ENCODE results near the gene PACC1. TPM values are rescaled to one million over a fixed set of nuclear protein-coding genes. Genes with fewer than 3 reads are reported as not detected.

Gene PACC1
- total and polyA plus RNA-seq, 10 of the 15 experiments (the other 5 are each of a cell fraction or from before 2014, with no cell fraction given) = 16.1 to 29.7 (median 19.3) TPM

DNA sequence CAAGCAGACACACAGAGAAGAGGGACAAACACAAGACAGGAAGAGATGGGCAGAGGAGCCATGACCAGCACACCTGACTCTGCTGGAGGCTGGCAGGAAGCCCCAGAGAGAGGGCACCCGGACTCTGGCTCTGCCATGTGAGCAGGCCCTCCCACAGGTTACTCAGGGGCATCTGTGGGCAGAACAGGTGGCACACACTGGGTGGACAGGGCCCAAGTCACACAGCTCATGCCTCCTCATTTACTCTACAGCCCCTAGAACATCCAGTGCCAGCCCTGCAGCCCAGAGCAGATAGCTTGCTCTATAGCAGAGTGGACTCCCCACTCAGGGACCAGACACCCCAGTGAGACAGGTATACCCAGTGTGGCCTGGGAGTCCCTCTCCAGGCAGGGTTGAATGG, 28.7 kb downstream of the PACC1 start:
- 88% methylated on average over 1 of the region's 1 CpG for WGBS (ENCODE audit: insufficient coverage, insufficient replicate concordance, low lambda C conversion rate, missing lambda C conversion rate)
- Histone ChIP-seq H3K9ac (ENCODE audit: control insufficient read depth, insufficient read depth, low read length) (no peak overlapping the region), H3K9me3 (replicated peaks; ENCODE audit: control insufficient read depth, insufficient read depth, low read length) (peaks cover 2% of the 10 kb centered on the region; the same call in 2 of the 3 replicates), H3K79me2 (ENCODE audit: control insufficient read depth, insufficient read depth, low read length) (no peaks in the 10 kb centered on the region; the same call in 1 of the 2 replicates), H3K27ac (ENCODE audit: control insufficient read depth, insufficient read depth) (no peak overlapping the region), H4K20me1 (ENCODE audit: control insufficient read depth, insufficient read depth) (no peaks in the 10 kb centered on the region), H3K36me3 (ENCODE audit: control insufficient read depth in 2 of 2, insufficient read depth in 2 of 2, low read length in 1 of 2) (peaks cover 18 to 42% of the 10 kb centered on the region in 2 experiments; a peak in 3 of 4 replicates), H3K4me3 (no peak overlapping the region), H3K4me1 (ENCODE audit: control insufficient read depth, insufficient read depth, low read length) (no peaks in the 10 kb centered on the region), H3K27me3 (replicated peaks in 1 of 2; ENCODE audit: control insufficient read depth in 2 of 2, insufficient read depth in 2 of 2, low read length in 1 of 2) (no peaks in the 10 kb centered on the region), H3K4me2 (ENCODE audit: control insufficient read depth, insufficient read depth) (no peak overlapping the region), H2AFZ (ENCODE audit: control insufficient read depth, low read depth, low read length) (no peak overlapping the region)
- DNase-seq (ENCODE audit: low read depth, low spot score) = no peak
- no TSS peak for BruUV-seq (replicated peaks)
- no peak for FAIRE-seq
- POLR2A ChIA-PET = no interaction called here
- ATAC-seq = no peak
- in situ Hi-C loops (cut with MboI) = no loop called here
- CTCF ChIA-PET = interaction anchor here (1.4 kb wide), 1 partner anchor 69 kb away, joined by 3 read pairs; no protein-coding TSS in a partner anchor
- intact Hi-C loops (cut with micrococcal nuclease; ENCODE audit: unreplicated experiment) = no loop called here
- RAD21 ChIA-PET (ENCODE audit: unreplicated experiment) = no interaction called here
- TF ChIP-seq KDM1A (IDR thresholded peaks at IDR 0.05; ENCODE audit: borderline replicate concordance) = no peak
- TF ChIP-seq ZBED1 (IDR thresholded peaks at IDR 0.05; ENCODE audit: borderline replicate concordance) = no peak
- no peak for TF ChIP-seq SMARCA5 (IDR thresholded peaks at IDR 0.05)
- TF ChIP-seq SRF (IDR thresholded peaks at IDR 0.05; ENCODE audit: low read depth in 2 of 2, low read length in 2 of 2) = no peak
- TF ChIP-seq TARDBP (IDR thresholded peaks at IDR 0.05; ENCODE audit: borderline replicate concordance) = no peak
- TF ChIP-seq STAT3 (IDR thresholded peaks at IDR 0.05; ENCODE audit: low read depth, low read length) = no peak
- no peak for TF ChIP-seq ASH2L (IDR thresholded peaks at IDR 0.05; ENCODE audit: borderline replicate concordance, low read depth)
- TF ChIP-seq YY1 (IDR thresholded peaks at IDR 0.05; ENCODE audit: low read depth, low read length) = no peak
- no peak for TF ChIP-seq EP300 (IDR thresholded peaks at IDR 0.05; ENCODE audit: borderline replicate concordance in 1 of 2, control insufficient read depth in 1 of 2, low read depth in 2 of 2, low read length in 2 of 2)
- TF ChIP-seq ZSCAN29 (IDR thresholded peaks at IDR 0.05) = no peak
- TF ChIP-seq KAT2A (conservative IDR thresholded peaks at IDR 0.05; ENCODE audit: control insufficient read depth, low read depth, low read length) = no peak
- TF ChIP-seq ZNF207 (IDR thresholded peaks at IDR 0.05; ENCODE audit: borderline replicate concordance) = no peak
- TF ChIP-seq, protein P1, sequence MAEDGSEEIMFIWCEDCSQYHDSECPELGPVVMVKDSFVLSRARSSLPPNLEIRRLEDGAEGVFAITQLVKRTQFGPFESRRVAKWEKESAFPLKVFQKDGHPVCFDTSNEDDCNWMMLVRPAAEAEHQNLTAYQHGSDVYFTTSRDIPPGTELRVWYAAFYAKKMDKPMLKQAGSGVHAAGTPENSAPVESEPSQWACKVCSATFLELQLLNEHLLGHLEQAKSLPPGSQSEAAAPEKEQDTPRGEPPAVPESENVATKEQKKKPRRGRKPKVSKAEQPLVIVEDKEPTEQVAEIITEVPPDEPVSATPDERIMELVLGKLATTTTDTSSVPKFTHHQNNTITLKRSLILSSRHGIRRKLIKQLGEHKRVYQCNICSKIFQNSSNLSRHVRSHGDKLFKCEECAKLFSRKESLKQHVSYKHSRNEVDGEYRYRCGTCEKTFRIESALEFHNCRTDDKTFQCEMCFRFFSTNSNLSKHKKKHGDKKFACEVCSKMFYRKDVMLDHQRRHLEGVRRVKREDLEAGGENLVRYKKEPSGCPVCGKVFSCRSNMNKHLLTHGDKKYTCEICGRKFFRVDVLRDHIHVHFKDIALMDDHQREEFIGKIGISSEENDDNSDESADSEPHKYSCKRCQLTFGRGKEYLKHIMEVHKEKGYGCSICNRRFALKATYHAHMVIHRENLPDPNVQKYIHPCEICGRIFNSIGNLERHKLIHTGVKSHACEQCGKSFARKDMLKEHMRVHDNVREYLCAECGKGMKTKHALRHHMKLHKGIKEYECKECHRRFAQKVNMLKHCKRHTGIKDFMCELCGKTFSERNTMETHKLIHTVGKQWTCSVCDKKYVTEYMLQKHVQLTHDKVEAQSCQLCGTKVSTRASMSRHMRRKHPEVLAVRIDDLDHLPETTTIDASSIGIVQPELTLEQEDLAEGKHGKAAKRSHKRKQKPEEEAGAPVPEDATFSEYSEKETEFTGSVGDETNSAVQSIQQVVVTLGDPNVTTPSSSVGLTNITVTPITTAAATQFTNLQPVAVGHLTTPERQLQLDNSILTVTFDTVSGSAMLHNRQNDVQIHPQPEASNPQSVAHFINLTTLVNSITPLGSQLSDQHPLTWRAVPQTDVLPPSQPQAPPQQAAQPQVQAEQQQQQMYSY (CRISPR knock-in tag; IDR thresholded peaks at IDR 0.05) = no peak
- SMC1A ChIA-PET (ENCODE audit: uncharacterized antibody, unreplicated experiment) = interaction anchor here (2.7 kb wide), 1 partner anchor 70 kb away, joined by 9 read pairs; no protein-coding TSS in a partner anchor
